Stromal cell of bone marrow (primary cell): ENCODE data around the gene PAK4.
"Not testable (repeated sequence)": the region's sequence is repeated elsewhere in the genome, so short reads cannot be mapped to it uniquely, and the experiment has no call there.

Source experiments
- DNase-seq: peaks from one replicate; pipeline ENCODE4 v3.0.0-alpha.2; 2012; ENCODE audit warnings: low read depth

The PAK4 gene

DNA sequence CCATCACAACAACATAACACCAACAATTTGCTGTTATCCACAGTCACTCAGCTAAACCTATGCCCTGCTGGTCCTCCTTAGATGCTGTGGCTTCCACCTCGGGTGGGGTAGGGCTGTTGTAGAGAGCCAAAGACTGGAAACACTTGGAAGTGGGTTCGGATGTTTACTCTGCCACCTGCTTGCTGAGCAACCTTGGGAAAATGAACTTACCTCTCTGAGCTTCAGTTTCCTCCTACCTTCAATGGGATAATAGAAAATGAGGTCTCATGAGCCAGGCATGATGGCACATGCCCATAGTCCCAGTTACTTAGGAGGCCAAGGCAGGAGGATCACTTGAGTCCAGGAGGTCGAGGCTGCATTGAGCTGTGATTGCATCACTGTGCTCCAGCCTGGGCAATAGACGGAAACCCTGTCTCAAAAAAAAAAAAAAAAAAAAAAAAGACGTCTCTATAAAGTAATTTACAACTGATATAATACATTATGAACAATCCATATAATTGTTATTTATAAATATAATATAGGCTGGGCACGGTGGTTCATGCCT, 81.8 kb downstream of the PAK4 start:
- no peak for DNase-seq

- no peak for DNase-seq
These were observed 82.7 kb downstream of the PAK4 start for GRCh38 chr19:39208175-39208795.

GRCh38 chr19:39209196-39209595, 83.6 kb downstream of the PAK4 start:
- DNase-seq, result no peak

DNA sequence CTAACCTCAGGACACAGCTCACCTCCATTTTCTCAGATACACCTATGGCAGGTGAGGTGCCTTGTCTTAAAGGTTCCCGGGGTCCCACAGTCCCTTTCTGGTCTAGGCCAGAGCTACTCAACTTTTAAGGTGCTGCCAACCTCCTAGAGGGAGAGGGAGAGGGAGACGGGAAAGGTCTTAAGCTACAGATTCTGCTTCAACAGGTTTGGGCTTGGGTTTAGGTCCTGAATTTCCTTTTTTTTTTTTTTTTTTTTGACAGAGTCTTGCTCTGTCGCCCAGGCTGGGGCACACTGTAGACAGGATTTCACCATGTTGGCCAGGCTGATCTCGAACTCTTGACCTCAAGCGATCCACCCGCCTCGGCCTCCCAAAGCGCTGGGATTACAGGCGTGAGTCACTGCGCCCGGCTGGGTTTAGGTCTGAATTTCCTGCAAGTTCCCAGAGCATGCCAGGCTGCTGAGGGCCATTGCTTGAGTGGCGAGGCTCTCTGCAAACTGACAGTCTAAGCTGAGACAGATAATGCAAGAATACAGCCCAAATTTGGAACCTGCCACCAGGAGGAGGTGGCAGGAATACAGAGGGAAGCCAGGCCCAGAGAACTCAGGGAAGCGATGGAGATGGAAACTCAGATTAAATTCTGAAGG, 86.3 kb downstream of the PAK4 start:
- no peak for DNase-seq

- DNase-seq, result no peak
These were observed 86.8 kb downstream of the PAK4 start for GRCh38 chr19:39212375-39212742.

DNA sequence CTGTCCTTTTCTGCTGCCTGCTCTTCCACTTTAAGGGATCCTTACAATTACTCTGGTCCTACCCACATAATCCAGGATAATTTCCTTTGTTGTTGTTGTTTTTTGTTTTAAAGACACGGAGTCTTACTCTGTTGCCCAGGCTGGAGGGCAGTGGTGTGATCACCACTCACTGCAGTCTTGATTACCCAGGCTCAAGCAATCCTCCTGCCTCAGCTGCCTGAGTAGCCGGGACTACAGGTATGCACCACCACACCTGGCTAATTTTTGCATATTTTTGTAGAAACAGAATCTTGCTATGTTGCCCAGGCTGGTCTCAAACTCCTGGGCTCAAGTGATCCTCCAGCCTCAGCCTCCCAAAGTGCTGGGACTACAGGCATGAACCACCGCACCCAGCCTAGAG, 89.7 kb downstream of the PAK4 start:
- not testable (repeated sequence) for DNase-seq

- no peak for DNase-seq
These were observed 91.5 kb downstream of the PAK4 start for GRCh38 chr19:39217094-39217493.

DNA sequence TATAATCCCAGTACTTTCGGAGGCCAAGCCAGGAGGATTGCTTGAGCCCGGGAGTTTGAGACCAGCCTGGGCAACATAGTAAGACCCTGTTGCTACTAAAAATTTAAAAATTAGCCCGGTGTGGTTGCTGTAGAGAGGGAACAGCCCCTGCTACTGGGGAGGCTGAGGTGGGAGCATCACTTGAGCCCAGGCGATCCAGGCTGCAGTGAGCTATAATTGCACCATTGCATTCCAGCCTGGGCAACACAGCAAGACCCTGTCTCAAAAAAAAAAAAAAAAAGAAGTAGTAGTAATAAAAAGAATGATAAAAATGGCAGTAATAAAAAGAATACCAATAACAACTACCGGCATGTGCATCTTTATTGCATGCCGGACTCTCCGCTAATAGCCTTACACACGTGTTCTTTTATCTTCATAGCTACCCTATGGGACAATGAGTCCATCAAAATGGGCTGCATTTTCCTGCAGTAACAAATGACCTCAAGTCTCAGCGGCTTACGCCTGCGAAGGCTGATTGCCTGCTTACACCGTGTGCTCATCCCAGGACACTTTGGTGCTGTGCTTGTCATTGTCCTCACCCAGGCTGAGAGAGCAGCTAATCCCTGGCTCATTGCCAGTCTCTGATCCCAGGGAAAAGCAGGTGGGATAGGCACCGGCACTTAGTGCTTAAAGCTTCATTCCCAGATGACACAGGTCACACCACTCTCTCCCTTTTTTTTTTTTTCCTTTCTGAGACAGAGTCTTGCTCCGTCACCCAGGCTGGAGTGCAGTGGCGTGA, 92.8 kb downstream of the PAK4 start:
- no peak for DNase-seq

GRCh38 chr19:39219108-39219507, 93.5 kb downstream of the PAK4 start:
- not testable (repeated sequence) for DNase-seq

- no peak for DNase-seq
These were observed 98.2 kb downstream of the PAK4 start for GRCh38 chr19:39223703-39224279.

DNA sequence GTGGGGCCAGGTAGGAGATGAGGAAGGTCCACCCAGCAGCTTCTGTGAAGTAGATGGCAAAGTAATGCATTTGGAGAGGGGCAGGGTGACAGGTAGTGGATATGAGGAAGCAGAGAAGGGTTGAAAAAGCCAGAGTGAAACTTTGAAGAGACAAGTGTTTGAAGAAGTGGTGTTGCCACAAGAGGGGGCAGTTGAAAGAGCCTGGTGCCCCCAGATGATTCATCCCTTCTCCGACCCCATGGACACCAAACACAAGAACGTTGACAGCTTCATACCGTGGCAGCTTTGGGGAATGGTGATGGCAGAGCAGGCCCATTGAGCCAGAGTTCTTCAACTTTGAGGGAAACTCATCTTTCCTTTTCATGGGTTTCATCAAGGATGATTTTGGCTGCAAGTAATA, 99.3 kb downstream of the PAK4 start:
- DNase-seq, result no peak
